Smooth muscle cell (in vitro differentiated cells): Measurements from ENCODE around the gene NAV3. TPM values are rescaled to one million over a fixed set of nuclear protein-coding genes. Genes with fewer than 3 reads are reported as not detected.

Experiments used
- DNase-seq: peaks from one replicate; lab custom pipeline; 2025; ENCODE audit not compliant: unreplicated experiment; lab: John Stamatoyannopoulos, UW
- H2AFZ ChIP-seq: fragments of 200-600 bp; sonication (generic); 2 replicates; pipeline ENCODE4 v1.6.0; 2016; ENCODE audit warnings: antibody characterized with exemption, low read depth, mild to moderate bottlenecking
- H3F3A ChIP-seq: fragments of 200-600 bp; sonication (generic); 2 replicates; pipeline ENCODE4 v1.6.0; 2017; ENCODE audit warnings: antibody characterized with exemption, low read depth
- H3K27ac ChIP-seq: fragments of 200-600 bp; sonication (generic); 2 replicates; pipeline ENCODE4 v1.5.1; 2016; ENCODE audit warnings: low read depth, mild to moderate bottlenecking
- H3K27me3 ChIP-seq: fragments of 200-600 bp; sonication (generic); 2 replicates; pipeline ENCODE4 v1.6.1; 2016; ENCODE audit warnings: low read depth, mild to moderate bottlenecking
- H3K36me3 ChIP-seq: fragments of 200-600 bp; sonication (generic); 2 replicates; pipeline ENCODE4 v1.5.1; 2016; ENCODE audit warnings: low read depth
- H3K4me1 ChIP-seq: fragments of 200-600 bp; sonication (generic); 2 replicates; pipeline ENCODE4 v1.5.1; 2016; ENCODE audit warnings: low read depth
- H3K4me2 ChIP-seq: fragments of 200-600 bp; sonication (generic); 2 replicates; pipeline ENCODE4 v1.6.0; 2016; ENCODE audit warnings: mild to moderate bottlenecking
- H3K4me3 ChIP-seq: fragments of 200-600 bp; sonication (generic); 2 replicates; pipeline ENCODE4 v1.5.1; 2016; ENCODE audit warnings: mild to moderate bottlenecking
- H3K79me2 ChIP-seq: fragments of 200-600 bp; sonication (generic); 2 replicates; pipeline ENCODE4 v1.6.0; 2016; ENCODE audit warnings: low read depth, mild to moderate bottlenecking
- H3K9ac ChIP-seq: fragments of 200-600 bp; sonication (generic); 2 replicates; pipeline ENCODE4 v1.6.0; 2016; ENCODE audit warnings: low read depth
- H3K9me3 ChIP-seq: fragments of 200-600 bp; sonication (generic); replicated peaks from 2 replicates; pipeline ENCODE4 v1.5.1; 2016; ENCODE audit warnings: low read depth
- H4K20me1 ChIP-seq: fragments of 200-600 bp; sonication (generic); 2 replicates; pipeline ENCODE4 v1.6.0; 2016; ENCODE audit warnings: low read depth
- CTCF ChIP-seq: fragments of 200-600 bp; sonication (generic); IDR thresholded peaks from 2 replicates; pipeline ENCODE4 v1.5.1; 2017; ENCODE audit warnings: borderline replicate concordance, mild to moderate bottlenecking, antibody characterized with exemption; ENCODE audit not compliant: insufficient read depth, poor library complexity, severe bottlenecking
- WGBS: methylation state at CpG from one replicate; pipeline ENCODE4 v1.1.7; 2016; ENCODE audit warnings: low lambda C conversion rate; 5-methylcytosine and 5-hydroxymethylcytosine counted together
- polyA plus RNA-seq: library from polyadenylated mRNA; unstranded; fragments of >200 nt; fragmentation: Nextera tagmentation; extraction: Ambion mirVana; gene quantifications from 2 replicates; pipeline ENCODE4 v1.2.1, GENCODE V29; 2016
- total RNA-seq: library from RNA; depleted of rRNA; stranded (reverse); fragments of >200 nt; gene quantifications from 2 replicates; pipeline ENCODE4 v1.2.3, GENCODE V29; 2014

The NAV3 gene
- total and polyA plus RNA-seq, 2 experiments from 2014 or later: 8.0 to 31.0 TPM

DNA sequence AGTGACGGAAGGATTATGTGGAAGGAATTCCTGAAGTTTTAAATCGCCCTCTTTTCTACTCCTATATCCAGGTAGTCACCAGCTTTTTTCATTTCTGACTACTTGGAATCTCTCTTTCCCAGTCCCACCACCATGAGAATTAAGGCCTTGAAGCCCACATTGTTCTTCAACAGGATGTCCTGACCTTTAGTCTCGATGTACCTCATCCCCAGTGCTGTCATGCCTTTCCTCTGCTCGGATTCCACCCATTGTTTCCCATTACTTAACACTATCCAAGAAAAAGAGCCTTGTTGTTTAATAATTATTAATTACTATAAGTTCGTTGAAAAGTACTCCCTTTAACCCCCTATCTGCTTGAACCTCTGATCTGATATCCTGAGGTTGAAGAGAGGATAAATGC lies 44.0 kb upstream of the NAV3 start:
- Histone ChIP-seq H3K4me3 (no peak overlapping the region), H3K79me2 (no peaks in the 10 kb centered on the region), H3K9me3 (no peaks in the 10 kb centered on the region), H3K27ac (no peak overlapping the region), H3K27me3 (no peaks in the 10 kb centered on the region), H4K20me1 (no peaks in the 10 kb centered on the region), H3K9ac (no peak overlapping the region), H3K4me1 (no peaks in the 10 kb centered on the region), H3K36me3 (no peaks in the 10 kb centered on the region), H2AFZ (no peak overlapping the region), H3K4me2 (no peak overlapping the region), H3F3A (no peaks in the 10 kb centered on the region)
- no peak for TF ChIP-seq CTCF
- no peak for DNase-seq
- WGBS: 87% methylated on average over 5 of the region's 5 CpGs

DNA sequence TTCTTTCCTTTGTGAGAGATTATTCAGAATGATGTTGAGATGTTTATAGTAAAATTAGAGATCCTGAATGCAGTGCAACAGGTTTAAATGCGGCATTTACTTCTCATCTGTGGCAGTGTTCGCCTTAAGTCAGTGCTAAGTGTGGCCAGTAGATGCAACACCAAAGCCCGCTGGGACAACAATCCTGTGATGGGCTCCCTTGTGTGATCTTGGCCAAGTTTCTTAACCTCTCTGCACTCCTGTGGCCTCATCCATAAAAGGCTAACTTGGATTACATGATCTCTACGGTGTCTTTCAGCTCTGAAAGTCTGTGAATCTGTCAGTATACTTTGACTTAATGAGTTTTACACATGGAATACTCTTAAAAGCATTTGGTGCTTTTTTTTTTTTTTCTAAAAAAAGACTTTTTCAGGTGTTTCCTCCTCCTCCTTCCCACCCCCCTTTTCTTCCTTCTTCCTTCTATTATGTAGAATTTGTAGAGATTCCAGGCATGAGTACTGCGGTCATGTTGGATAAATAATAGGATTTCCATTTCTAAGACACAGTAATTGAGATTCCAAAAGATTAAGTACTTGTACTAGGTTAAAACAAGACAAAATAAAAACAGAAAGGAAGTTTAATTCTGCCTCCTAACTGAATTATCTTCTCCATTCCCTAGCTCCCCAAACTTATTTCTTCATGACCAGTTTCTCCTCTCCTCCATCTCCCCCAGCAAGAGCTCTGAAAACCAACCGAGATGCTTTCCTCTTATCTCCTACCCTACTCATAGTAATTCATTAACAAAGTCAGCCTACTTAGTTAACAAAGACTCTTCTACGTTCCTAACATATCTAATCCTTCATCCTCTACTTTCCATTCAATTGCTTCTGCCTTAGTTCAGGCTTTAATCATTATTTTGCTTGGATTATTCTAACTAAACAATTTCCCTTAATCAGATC lies 42.2 kb upstream of the NAV3 start:
- H3K9ac ChIP-seq: no peak overlapping the region
- H3K27me3 ChIP-seq: no peaks in the 10 kb centered on the region
- no peak for TF ChIP-seq CTCF
- no peak overlapping the region for H3K4me3 ChIP-seq
- no peak overlapping the region for H3K27ac ChIP-seq
- H2AFZ ChIP-seq: no peak overlapping the region
- 69% methylated on average over 7 of the region's 7 CpGs for WGBS
- H4K20me1 ChIP-seq: no peaks in the 10 kb centered on the region
- H3K36me3 ChIP-seq: no peaks in the 10 kb centered on the region
- no peaks in the 10 kb centered on the region for H3K9me3 ChIP-seq
- no peaks in the 10 kb centered on the region for H3K79me2 ChIP-seq
- no peak for DNase-seq
- H3K4me2 ChIP-seq: no peak overlapping the region
- H3F3A ChIP-seq: no peaks in the 10 kb centered on the region
- H3K4me1 ChIP-seq: no peaks in the 10 kb centered on the region

DNA sequence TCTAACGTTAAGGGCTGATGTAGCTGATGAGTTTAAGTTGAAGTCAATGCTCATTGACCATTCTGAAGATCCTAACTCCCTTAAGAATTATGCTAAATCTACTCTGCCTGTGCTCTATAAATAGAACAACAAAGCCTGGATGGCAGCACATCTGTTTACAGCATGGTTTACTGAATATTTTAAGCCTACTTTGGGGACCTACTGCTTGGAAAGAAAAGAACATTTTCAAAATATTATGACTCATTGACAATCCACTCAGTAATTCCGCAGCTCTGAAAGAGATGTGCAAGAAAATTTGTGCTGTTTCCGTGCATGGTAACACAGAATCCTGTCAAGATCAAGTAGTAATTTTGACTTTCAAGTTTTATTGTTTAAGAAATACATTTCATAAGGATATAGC lies 35.0 kb upstream of the NAV3 start:
- Histone ChIP-seq H4K20me1 (no peaks in the 10 kb centered on the region), H3K27ac (peak overlapping the region; percentile 33), H3K4me3 (no peak overlapping the region), H3K27me3 (no peaks in the 10 kb centered on the region), H3K4me2 (peak overlapping the region; percentile 64), H3F3A (no peaks in the 10 kb centered on the region), H2AFZ (no peak overlapping the region), H3K79me2 (no peaks in the 10 kb centered on the region), H3K4me1 (peaks cover 3% of the 10 kb centered on the region), H3K36me3 (no peaks in the 10 kb centered on the region), H3K9me3 (no peaks in the 10 kb centered on the region), H3K9ac (no peak overlapping the region)
- no peak for DNase-seq
- 35% methylated on average over 3 of the region's 3 CpGs for WGBS
- no peak for TF ChIP-seq CTCF
